Stomach (tissue), 9 donors: ENCODE data around the gene RTL5. TPM values are rescaled to one million over a fixed set of nuclear protein-coding genes. Genes with fewer than 3 reads are reported as not detected.

ENCODE experiments used
- DNase-seq, 2 donors: peaks; one replicate each; pipeline versions ENCODE4 v3.0.0 to v3.0.0-alpha.2; 2013 to 2019
- H3K27ac ChIP-seq, 5 donors: fragments of 200-600 bp in 4 of 5; sonication (generic) in 4 of 5; one replicate each; pipeline ENCODE4 v1.5.1; 2013 to 2019; ENCODE audit warnings: mild to moderate bottlenecking in 1 of 5, moderate library complexity in 1 of 5
- H3K27me3 ChIP-seq, 3 donors: fragments of 200-600 bp; sonication (generic); one replicate each; pipeline ENCODE4 v1.5.1; 2017 to 2019; ENCODE audit warnings: mixed run types in 1 of 3
- H3K36me3 ChIP-seq, 4 donors: fragments of 200-600 bp; sonication (generic); 1 replicate in 3 of 4; 2 replicates in 1 of 4; pipeline ENCODE4 v1.5.1; 2016 to 2019
- H3K4me1 ChIP-seq, 4 donors: fragments of 200-600 bp; sonication (generic); one replicate each; pipeline ENCODE4 v1.5.1; 2016 to 2019
- H3K4me3 ChIP-seq, 4 donors: fragments of 200-600 bp; sonication (generic) in 3 of 4; one replicate each; pipeline ENCODE4 v1.5.1; 2016 to 2019; ENCODE audit warnings: mild to moderate bottlenecking in 1 of 4
- H3K9me3 ChIP-seq, 4 donors: fragments of 200-600 bp; sonication (generic); one replicate each; pipeline ENCODE4 v1.5.1; 2016 to 2019
- EP300 ChIP-seq: sonication (generic); formaldehyde crosslinking; IDR thresholded peaks from one replicate; pipeline ENCODE4 v1.6.1; 2017; ENCODE audit warnings: antibody characterized with exemption
- POLR2A ChIP-seq, 4 donors: fragments of 450-650 bp; IDR thresholded peaks; one replicate each; pipeline ENCODE4 v1.6.1; 2016; ENCODE audit warnings: antibody characterized with exemption in 4 of 4, control low read depth in 2 of 4, mild to moderate bottlenecking in 1 of 4, moderate library complexity in 1 of 4
- POLR2AphosphoS5 ChIP-seq, 3 donors: sonication (generic); formaldehyde crosslinking; IDR thresholded peaks; one replicate each; pipeline ENCODE4 v1.6.1; 2016; ENCODE audit warnings: antibody characterized with exemption in 3 of 3
- WGBS, 5 donors: extraction: QIAGEN DNeasy Blood & Tissue Kit in 3 of 5; methylation state at CpG; one replicate each; pipeline versions ENCODE4 v1.1.5 to v1.1.7; 2013 to 2018; 5-methylcytosine and 5-hydroxymethylcytosine counted together
- intact Hi-C: fragments of 100-400 bp; cut with DNase I; formaldehyde crosslinking; loops from one replicate; pipeline ENCODE4 v1.15.1; 2023; ENCODE audit warnings: low total_unique reads
- polyA plus RNA-seq, 3 donors: library from polyadenylated mRNA; stranded (reverse); fragments of 200-250 nt; gene quantifications; one replicate each; pipeline ENCODE4 v1.2.3, GENCODE V29; 2013
- total RNA-seq, 5 donors: library from RNA; depleted of rRNA; stranded (reverse); fragments of >200 nt; gene quantifications; one replicate each; pipeline versions ENCODE4 v1.1.0 to v1.2.3, GENCODE V29; 2014 to 2016
- TF ChIP-seq, protein P1 (sequence below), 7 experiments: fragments of 450-650 bp in 4 of 7; fragments of 200-600 bp in 3 of 7; sonication (generic) in 3 of 7; IDR thresholded peaks; one replicate each; pipeline ENCODE4 v1.5.1; 2016 to 2019; ENCODE audit warnings: antibody characterized with exemption in 7 of 7, control low read depth in 2 of 7, mild to moderate bottlenecking in 1 of 7
- donor health status: healthy with polysubstance abuse.
- donor health status: Bipolar disorder and iron deficiency.
- donor health status: healthy.

RTL5 gene
- total and polyA plus RNA-seq, 8 donors = 0.58 to 5.4 (median 2.6) TPM

GRCh38 chrX:72113461-72113860 is 18.3 kb downstream of the RTL5 start:
- Histone ChIP-seq H3K27me3 (no peaks in the 10 kb centered on the region), H3K36me3 (no peaks in the 10 kb centered on the region), H3K4me3 (no peak overlapping the region), H3K27ac (no peak overlapping the region), H3K9me3 (no peaks in the 10 kb centered on the region), H3K4me1 (no peaks in the 10 kb centered on the region)
- intact Hi-C loops = no loop called here
- TF ChIP-seq, protein P1, sequence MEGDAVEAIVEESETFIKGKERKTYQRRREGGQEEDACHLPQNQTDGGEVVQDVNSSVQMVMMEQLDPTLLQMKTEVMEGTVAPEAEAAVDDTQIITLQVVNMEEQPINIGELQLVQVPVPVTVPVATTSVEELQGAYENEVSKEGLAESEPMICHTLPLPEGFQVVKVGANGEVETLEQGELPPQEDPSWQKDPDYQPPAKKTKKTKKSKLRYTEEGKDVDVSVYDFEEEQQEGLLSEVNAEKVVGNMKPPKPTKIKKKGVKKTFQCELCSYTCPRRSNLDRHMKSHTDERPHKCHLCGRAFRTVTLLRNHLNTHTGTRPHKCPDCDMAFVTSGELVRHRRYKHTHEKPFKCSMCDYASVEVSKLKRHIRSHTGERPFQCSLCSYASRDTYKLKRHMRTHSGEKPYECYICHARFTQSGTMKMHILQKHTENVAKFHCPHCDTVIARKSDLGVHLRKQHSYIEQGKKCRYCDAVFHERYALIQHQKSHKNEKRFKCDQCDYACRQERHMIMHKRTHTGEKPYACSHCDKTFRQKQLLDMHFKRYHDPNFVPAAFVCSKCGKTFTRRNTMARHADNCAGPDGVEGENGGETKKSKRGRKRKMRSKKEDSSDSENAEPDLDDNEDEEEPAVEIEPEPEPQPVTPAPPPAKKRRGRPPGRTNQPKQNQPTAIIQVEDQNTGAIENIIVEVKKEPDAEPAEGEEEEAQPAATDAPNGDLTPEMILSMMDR (IDR thresholded peaks at IDR 0.05) = no peak
- TF ChIP-seq POLR2AphosphoS5 (IDR thresholded peaks at IDR 0.05) (no peak), POLR2A (IDR thresholded peaks at IDR 0.05) (no peak), EP300 (no peak)
- 76 to 95% (median 80%) methylated on average over 4 to 6 of the region's 6 CpGs for WGBS, 5 donors
- no peak for DNase-seq

DNA sequence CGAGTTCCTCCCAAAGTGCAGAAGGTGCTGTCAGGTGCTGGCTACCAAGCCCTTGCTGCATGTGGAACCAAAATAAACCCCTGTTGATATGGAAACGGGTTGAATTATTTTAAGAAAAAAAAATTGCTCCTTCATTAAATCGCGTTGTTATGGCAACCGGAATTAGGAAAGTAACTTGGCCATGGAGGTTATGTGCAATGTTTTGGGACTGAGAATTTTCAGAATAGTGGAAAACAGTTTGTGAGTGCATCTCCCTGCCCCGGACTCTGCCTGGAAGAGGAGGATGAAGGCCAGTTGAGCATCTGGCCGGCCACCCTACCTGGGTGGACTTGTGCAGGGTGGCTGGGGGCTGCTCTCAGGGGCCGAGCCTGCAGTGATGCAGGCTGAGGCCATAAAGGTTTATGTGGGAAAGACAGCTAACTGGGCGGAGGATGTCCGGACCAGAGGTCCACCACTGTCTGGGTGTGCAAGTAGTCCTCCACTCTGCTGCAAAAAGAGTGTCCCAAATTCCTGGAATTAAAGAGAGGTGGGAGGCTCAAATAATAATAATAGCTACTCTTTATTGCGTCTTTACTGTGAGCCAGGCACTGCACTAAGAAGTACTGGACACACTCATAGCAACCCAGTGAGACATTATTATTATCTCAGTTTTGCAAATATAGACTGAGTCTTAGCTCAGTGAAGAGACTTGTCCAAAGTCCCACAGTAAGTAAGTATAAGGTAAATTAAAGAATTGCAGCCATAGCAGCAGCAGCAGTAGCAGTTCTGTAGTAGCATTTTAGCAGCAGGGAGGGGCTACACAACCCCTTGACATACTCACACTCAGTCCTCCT is 20.6 kb downstream of the RTL5 start:
- TF ChIP-seq POLR2AphosphoS5 (IDR thresholded peaks at IDR 0.05) = no peak
- TF ChIP-seq EP300 = no peak
- 81 to 91% (median 86%) methylated on average over 11 of the region's 11 CpGs for WGBS, 5 donors
- DNase-seq = no peak
- no peak overlapping the region for H3K4me3 ChIP-seq
- no peaks in the 10 kb centered on the region for H3K9me3 ChIP-seq
- intact Hi-C loops = no loop called here
- no peak overlapping the region for H3K27ac ChIP-seq
- no peaks in the 10 kb centered on the region for H3K27me3 ChIP-seq
- no peaks in the 10 kb centered on the region for H3K4me1 ChIP-seq
- no peaks in the 10 kb centered on the region for H3K36me3 ChIP-seq

GRCh38 chrX:72110051-72110875 is 21.5 kb downstream of the RTL5 start:
- Histone ChIP-seq H3K4me1 (no peaks in the 10 kb centered on the region), H3K27ac (no peak overlapping the region), H3K4me3 (no peak overlapping the region), H3K9me3 (no peaks in the 10 kb centered on the region), H3K27me3 (no peaks in the 10 kb centered on the region), H3K36me3 (no peaks in the 10 kb centered on the region)
- no peak for DNase-seq
- intact Hi-C loops = no loop called here
- TF ChIP-seq POLR2AphosphoS5 (IDR thresholded peaks at IDR 0.05) (no peak), POLR2A (IDR thresholded peaks at IDR 0.05) (no peak), EP300 (no peak)
- TF ChIP-seq, protein P1 (IDR thresholded peaks at IDR 0.05) = no peak
- 58 to 88% (median 70%) methylated on average over 11 to 13 of the region's 13 CpGs for WGBS, 5 donors

DNA sequence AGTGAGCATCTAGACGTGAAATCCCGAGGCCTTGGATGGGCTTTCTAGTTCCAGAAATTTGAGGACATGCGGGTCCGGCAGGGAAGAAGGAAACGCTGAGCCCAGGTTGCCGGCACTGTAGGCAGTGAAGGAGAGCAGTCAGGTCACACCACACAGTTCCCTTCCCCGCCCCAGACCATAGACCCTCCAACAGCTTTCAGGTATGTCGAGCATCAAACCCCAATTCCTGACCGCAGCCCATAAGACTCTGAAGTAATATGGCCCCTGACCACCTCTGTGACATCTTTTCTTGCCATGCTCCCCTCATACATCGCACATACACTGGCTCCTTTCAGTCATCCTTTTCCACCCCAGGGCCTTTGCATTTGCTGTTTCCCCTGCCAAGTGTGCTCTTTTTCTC is 23.0 kb downstream of the RTL5 start:
- no peak for DNase-seq
- H3K4me1 ChIP-seq = no peaks in the 10 kb centered on the region
- no peak overlapping the region for H3K27ac ChIP-seq

More for the DNA sequence above, 23.0 kb downstream of the RTL5 start:
- 89 to 100% (median 95%) methylated on average over 5 to 10 of the region's 10 CpGs for WGBS, 5 donors
- TF ChIP-seq, protein P1 (IDR thresholded peaks at IDR 0.05) = no peak
- TF ChIP-seq POLR2AphosphoS5 (IDR thresholded peaks at IDR 0.05) (no peak), POLR2A (IDR thresholded peaks at IDR 0.05) (no peak), EP300 (no peak)
- Histone ChIP-seq H3K9me3 (no peaks in the 10 kb centered on the region), H3K27me3 (no peaks in the 10 kb centered on the region), H3K4me3 (no peak overlapping the region), H3K36me3 (no peaks in the 10 kb centered on the region)
- intact Hi-C loops = no loop called here
